ENCODE results near the gene FNDC1.
"Not testable (repeated sequence)": the region's sequence is repeated elsewhere in the genome, so short reads cannot be mapped to it uniquely, and the experiment has no call there.

FNDC1 gene

GRCh38 chr6:159169193-159169555 is at the start of gene FNDC1:
Gene FNDC1, plus strand, starts transcription at chr6:159169400. Its CDS starts 197 bp downstream, at chr6:159169597.
- no peaks in the 10 kb centered on the region for H3K36me3 ChIP-seq
- no peak for TF ChIP-seq Cebpa-rat (IDR thresholded peaks at IDR 0.05)
- no peak within 1 kb of the TSS for H3K27ac ChIP-seq
- H3K4me2 ChIP-seq: peak within 1 kb of the TSS; percentile 85 to 98 (median 91)
- peaks cover 0 to 32% (median 11%) of the 10 kb centered on the region in 11 experiments; a peak in 15 of 22 replicates for H4K20me1 ChIP-seq
- H3K9me3 ChIP-seq (replicated peaks in 1 of 11): no peaks in the 10 kb centered on the region
- peaks cover 18 to 30% (median 24%) of the 10 kb centered on the region in 10 experiments; a peak in 19 of 20 replicates for H3K4me1 ChIP-seq
- peak within 1 kb of the TSS; percentile 51 to 71 (median 60) for H3K4me3 ChIP-seq
- H3K9ac ChIP-seq: peak within 1 kb of the TSS in 9 of 11 experiments; percentile 26 to 67 (median 48); a peak in 14 of 22 replicates
- peaks cover 65 to 83% (median 78%) of the 10 kb centered on the region in 11 experiments for H3K27me3 ChIP-seq

GRCh38 chr6:159119791-159120190 is 49.4 kb upstream of the FNDC1 start:
- no peak overlapping the region for H3K9ac ChIP-seq
- H3K4me1 ChIP-seq: peaks cover 22 to 70% (median 51%) of the 10 kb centered on the region in 10 experiments
- H4K20me1 ChIP-seq: no peaks in the 10 kb centered on the region
- H3K4me3 ChIP-seq: no peak overlapping the region
- H3K36me3 ChIP-seq: no peaks in the 10 kb centered on the region
- H3K9me3 ChIP-seq (replicated peaks in 1 of 11): peaks cover 0 to 30% (median 9%) of the 10 kb centered on the region in 11 experiments; a peak in 11 of 22 replicates
- peak overlapping the region in 3 of 11 experiments; percentile 3 to 43 (median 5); a peak in 3 of 22 replicates for H3K27ac ChIP-seq
- peak overlapping the region in 5 of 11 experiments; percentile 34 to 91 (median 54); a peak in 10 of 22 replicates for H3K4me2 ChIP-seq
- H3K27me3 ChIP-seq: no peaks in the 10 kb centered on the region
- TF ChIP-seq Cebpa-rat (IDR thresholded peaks at IDR 0.05): no peak

DNA sequence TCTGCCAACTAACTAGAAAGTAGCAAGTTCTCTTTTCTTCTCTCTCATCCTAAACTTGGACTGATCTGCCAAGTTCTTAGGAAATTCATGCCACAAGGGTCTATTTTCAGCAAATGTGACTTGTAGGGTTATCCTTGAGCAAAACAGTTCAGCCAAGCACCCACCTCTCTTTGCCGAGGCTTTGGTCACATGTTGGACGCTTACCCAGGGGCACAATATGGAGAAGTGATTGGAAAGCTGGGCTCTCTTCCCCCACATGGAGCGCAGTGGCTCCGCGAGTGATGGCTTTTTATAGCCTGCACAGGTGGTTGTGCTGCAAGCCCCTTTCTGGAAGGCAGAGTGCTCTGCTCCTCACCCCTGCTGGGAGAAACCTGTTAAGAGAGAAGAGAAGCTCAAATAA is 47.7 kb upstream of the FNDC1 start:
- H3K27me3 ChIP-seq: no peaks in the 10 kb centered on the region
- peaks cover 0 to 30% (median 9%) of the 10 kb centered on the region in 11 experiments; a peak in 11 of 22 replicates for H3K9me3 ChIP-seq (replicated peaks in 1 of 11)
- H3K4me3 ChIP-seq: no peak overlapping the region
- H3K9ac ChIP-seq: no peak overlapping the region
- TF ChIP-seq Cebpa-rat (IDR thresholded peaks at IDR 0.05): no peak
- no peak overlapping the region for H3K27ac ChIP-seq
- H3K4me1 ChIP-seq: peaks cover 16 to 54% (median 39%) of the 10 kb centered on the region in 10 experiments
- H3K4me2 ChIP-seq: peak overlapping the region in 5 of 11 experiments; percentile 8 to 57 (median 46); a peak in 10 of 22 replicates
- H4K20me1 ChIP-seq: no peaks in the 10 kb centered on the region
- H3K36me3 ChIP-seq: no peaks in the 10 kb centered on the region

DNA sequence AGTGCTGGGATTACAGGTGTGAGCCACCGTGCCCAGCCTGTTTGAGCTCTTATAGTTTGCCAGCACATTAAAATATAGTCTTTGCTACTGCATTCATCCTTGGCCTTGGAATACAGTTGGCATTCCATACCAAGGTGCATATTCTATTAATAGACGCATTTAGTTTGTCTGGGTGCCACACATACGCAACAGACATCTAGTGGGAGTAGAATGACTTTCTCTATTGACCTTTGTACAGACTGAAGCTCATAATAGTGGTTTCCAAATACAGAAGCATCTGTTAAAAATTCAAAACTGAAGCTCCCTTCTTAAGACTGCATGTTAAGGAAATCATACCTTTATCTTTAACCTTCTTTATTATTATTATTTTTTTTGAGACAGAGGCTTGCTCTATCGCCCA is 46.7 kb upstream of the FNDC1 start:
- no peaks in the 10 kb centered on the region for H3K27me3 ChIP-seq
- H3K9ac ChIP-seq: no peak overlapping the region
- no peak for TF ChIP-seq Cebpa-rat (IDR thresholded peaks at IDR 0.05)
- H3K9me3 ChIP-seq (replicated peaks in 1 of 11): peaks cover 0 to 30% (median 9%) of the 10 kb centered on the region in 11 experiments; a peak in 11 of 22 replicates
- no peak overlapping the region for H3K4me2 ChIP-seq
- no peak overlapping the region for H3K4me3 ChIP-seq
- no peak overlapping the region for H3K27ac ChIP-seq
- H3K4me1 ChIP-seq: peaks cover 12 to 54% (median 33%) of the 10 kb centered on the region in 10 experiments; a peak in 19 of 20 replicates
- no peaks in the 10 kb centered on the region for H4K20me1 ChIP-seq
- H3K36me3 ChIP-seq: no peaks in the 10 kb centered on the region

GRCh38 chr6:159123831-159124230 is 45.4 kb upstream of the FNDC1 start:
- H3K27ac ChIP-seq, H3K36me3 ChIP-seq, H3K9ac ChIP-seq, H4K20me1 ChIP-seq, H3K27me3 ChIP-seq, H3K4me2 ChIP-seq, H3K4me3 ChIP-seq: not testable (repeated sequence)
- Histone ChIP-seq H3K9me3 (replicated peaks in 1 of 11) (peaks cover 0 to 18% (median 8%) of the 10 kb centered on the region in 11 experiments; a peak in 11 of 22 replicates), H3K4me1 (peaks cover 0 to 43% (median 20%) of the 10 kb centered on the region in 10 experiments; a peak in 11 of 20 replicates)

GRCh38 chr6:159125014-159125609 is 44.1 kb upstream of the FNDC1 start:
- no peak overlapping the region for H3K27ac ChIP-seq
- H3K36me3 ChIP-seq: no peaks in the 10 kb centered on the region
- H3K4me3 ChIP-seq: no peak overlapping the region
- H3K27me3 ChIP-seq: no peaks in the 10 kb centered on the region
- H3K9ac ChIP-seq: no peak overlapping the region
- H3K4me1 ChIP-seq: peaks cover 0 to 30% (median 12%) of the 10 kb centered on the region in 10 experiments; a peak in 11 of 20 replicates
- no peak overlapping the region for H3K4me2 ChIP-seq
- peaks cover 0 to 5% (median 0%) of the 10 kb centered on the region in 11 experiments; a peak in 2 of 22 replicates for H3K9me3 ChIP-seq (replicated peaks in 1 of 11)
- no peaks in the 10 kb centered on the region for H4K20me1 ChIP-seq
- TF ChIP-seq Cebpa-rat (IDR thresholded peaks at IDR 0.05): no peak

GRCh38 chr6:159125951-159126352 is 43.2 kb upstream of the FNDC1 start:
- H3K9me3 ChIP-seq (replicated peaks in 1 of 11): peaks cover 0 to 4% (median 0%) of the 10 kb centered on the region in 11 experiments; a peak in 2 of 22 replicates

DNA sequence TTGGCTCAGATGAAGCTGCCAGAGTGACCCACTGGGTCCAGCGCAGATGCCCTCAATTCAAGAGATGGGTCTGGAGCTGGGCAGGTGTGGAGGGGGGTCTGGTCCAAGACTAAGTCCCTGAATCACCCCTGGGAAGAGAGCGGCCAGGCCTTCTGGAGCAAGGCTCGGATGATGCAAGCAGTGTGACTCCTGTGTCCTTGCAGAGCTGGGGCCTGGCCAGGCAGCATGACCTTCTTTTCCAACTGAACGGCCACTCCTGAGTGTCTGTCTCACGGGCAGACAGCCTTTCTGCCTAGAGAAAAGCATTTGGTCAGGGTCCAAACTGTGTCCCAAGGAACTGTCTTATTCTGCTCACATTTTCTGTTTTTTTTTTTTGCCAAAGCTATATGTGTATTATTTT is 42.6 kb upstream of the FNDC1 start:
- no peak for TF ChIP-seq Cebpa-rat (IDR thresholded peaks at IDR 0.05)
- H3K27me3 ChIP-seq: no peaks in the 10 kb centered on the region
- peak overlapping the region in 4 of 11 experiments; percentile 16 to 22 (median 20); a peak in 2 of 22 replicates for H3K4me2 ChIP-seq
- H3K36me3 ChIP-seq: no peaks in the 10 kb centered on the region
- no peak overlapping the region for H3K9ac ChIP-seq
- H3K4me3 ChIP-seq: no peak overlapping the region
- H3K27ac ChIP-seq: no peak overlapping the region
- 0 out of 22 replicates have a peak, but pooled peaks cover 0 to 4% (median 0%) of the 10 kb centered on the region in 11 experiments for H3K9me3 ChIP-seq (replicated peaks in 1 of 11)
- no peaks in the 10 kb centered on the region for H4K20me1 ChIP-seq
- peaks cover 0 to 17% (median 8%) of the 10 kb centered on the region in 10 experiments; a peak in 11 of 20 replicates for H3K4me1 ChIP-seq

More at GRCh38 chr6:159125951-159126352, 43.2 kb upstream of the FNDC1 start:
- Histone ChIP-seq H3K4me2 (no peak overlapping the region), H3K4me3 (no peak overlapping the region), H3K27ac (no peak overlapping the region), H3K4me1 (peaks cover 0 to 24% (median 11%) of the 10 kb centered on the region in 10 experiments; a peak in 11 of 20 replicates), H3K36me3 (no peaks in the 10 kb centered on the region), H4K20me1 (no peaks in the 10 kb centered on the region), H3K9ac (no peak overlapping the region), H3K27me3 (no peaks in the 10 kb centered on the region)
- TF ChIP-seq Cebpa-rat (IDR thresholded peaks at IDR 0.05): no peak

DNA sequence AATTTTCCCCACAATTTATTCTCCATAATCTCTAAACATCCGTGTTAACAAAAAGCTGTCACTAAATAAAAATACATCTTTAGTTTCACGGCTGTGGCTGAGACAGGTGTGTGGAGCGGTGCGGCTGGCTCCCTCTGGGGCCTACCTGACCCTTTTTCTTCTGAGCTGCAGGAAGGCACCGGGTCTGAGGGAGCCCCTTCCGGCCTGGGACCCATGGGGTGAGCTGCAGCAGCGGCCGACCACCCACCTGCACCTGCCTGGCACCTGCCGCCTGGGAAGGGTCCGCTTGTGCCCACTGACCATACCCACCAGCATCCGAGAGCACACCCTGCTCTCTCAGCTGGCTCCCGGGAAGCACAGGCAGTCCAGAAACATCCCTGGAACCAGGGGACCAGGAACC is 41.5 kb upstream of the FNDC1 start:
- H3K4me3 ChIP-seq: no peak overlapping the region
- no peaks in the 10 kb centered on the region for H3K36me3 ChIP-seq
- H3K9me3 ChIP-seq (replicated peaks in 1 of 11): 0 out of 22 replicates have a peak, but pooled peaks cover 0 to 4% (median 0%) of the 10 kb centered on the region in 11 experiments
- TF ChIP-seq Cebpa-rat (IDR thresholded peaks at IDR 0.05): no peak
- no peaks in the 10 kb centered on the region for H3K27me3 ChIP-seq
- H3K4me2 ChIP-seq: no peak overlapping the region
- H4K20me1 ChIP-seq: no peaks in the 10 kb centered on the region
- no peak overlapping the region for H3K27ac ChIP-seq
- peaks cover 0 to 15% (median 7%) of the 10 kb centered on the region in 10 experiments; a peak in 11 of 20 replicates for H3K4me1 ChIP-seq
- H3K9ac ChIP-seq: no peak overlapping the region

Data from BLaER1 treated with 17β-estradiol and CSF1 and Interleukin-3, amounts not matched to agents 10 nM and 100 nM (cell line).